GM10248 (cell line): ENCODE results near the gene TAGLN3.

ENCODE experiments used
- CTCF ChIA-PET: fragments of 300-600 bp; sonication (Branson Sonifier 250); formaldehyde crosslinking; extraction: SDS; loops from one replicate; lab custom pipeline; 2021; ENCODE audit warnings: antibody characterized with exemption; lab: Yijun Ruan, JAX
- POLR2A ChIA-PET: fragments of 350-650 bp; sonication (Branson Sonifier 250); formaldehyde crosslinking; extraction: SDS; loops from one replicate; lab custom pipeline; 2020; ENCODE audit warnings: antibody characterized with exemption; lab: Yijun Ruan, JAX
- DNase-seq: peaks from one replicate; pipeline ENCODE4 v3.0.0; 2012; ENCODE audit errors: extremely low spot score
- CTCF ChIP-seq: IDR thresholded peaks from 2 replicates; pipeline ENCODE4 v1.5.1; 2012; ENCODE audit warnings: mild to moderate bottlenecking, low read depth; ENCODE audit errors: extremely low read depth, missing control alignments, control extremely low read depth

The TAGLN3 gene

GRCh38 chr3:111980716-111981456, 17.8 kb upstream of the TAGLN3 start:
- POLR2A ChIA-PET: no interaction called here
- CTCF ChIA-PET: interaction anchor here (1.1 to 6.6 kb wide), 4 partner anchors 8 to 33 kb away, joined by 4 to 74 read pairs (median 16); no protein-coding TSS in a partner anchor
- no peak for TF ChIP-seq CTCF
- DNase-seq: no peak

GRCh38 chr3:111981457-111981763, 17.3 kb upstream of the TAGLN3 start:
- ChIA-PET POLR2A (no interaction called here), CTCF (interaction anchor here (1.1 to 6.6 kb wide), 4 partner anchors 8 to 32 kb away, joined by 4 to 74 read pairs (median 6); no protein-coding TSS in a partner anchor)
- no peak for DNase-seq
- TF ChIP-seq CTCF: no peak

GRCh38 chr3:111984636-111985298, 14.0 kb upstream of the TAGLN3 start:
- CTCF ChIA-PET: interaction anchor here (3.8 to 20.7 kb wide), 2 partner anchors 28 to 268 kb away, joined by 9 to 383 read pairs; no protein-coding TSS in a partner anchor
- no peak for DNase-seq
- POLR2A ChIA-PET: no interaction called here
- TF ChIP-seq CTCF: no peak

GRCh38 chr3:111986800-111987199, 11.9 kb upstream of the TAGLN3 start:
- TF ChIP-seq CTCF: no peak
- ChIA-PET POLR2A (no interaction called here), CTCF (interaction anchor here (0.9 to 20.7 kb wide), 6 partner anchors 14 to 270 kb away, joined by 3 to 383 read pairs (median 8); partner anchors contain the start of gene TAGLN3)
- DNase-seq: no peak

GRCh38 chr3:111989061-111989678, 9.6 kb upstream of the TAGLN3 start:
- peak; percentile 85 for TF ChIP-seq CTCF
- POLR2A ChIA-PET: interaction anchor here (0.7 kb wide), 1 partner anchor 11 kb away, joined by 3 read pairs; the partner anchor contains the start of gene ABHD10
- peak; percentile 41 for DNase-seq
- CTCF ChIA-PET: interaction anchor here (0.6 to 20.7 kb wide), 24 partner anchors 8 to 320 kb away, joined by 3 to 383 read pairs (median 5); partner anchors contain the start of genes ABHD10 and TAGLN3

GRCh38 chr3:111993038-111993437, 5.7 kb upstream of the TAGLN3 start:
- TF ChIP-seq CTCF: no peak
- DNase-seq: no peak
- CTCF ChIA-PET: interaction anchor here (1.5 to 20.7 kb wide), 4 partner anchors 11 to 51 kb away, joined by 4 to 383 read pairs (median 20); no protein-coding TSS in a partner anchor
- POLR2A ChIA-PET: no interaction called here
